MM.1S (cell line): Measurements from ENCODE around the gene DHX29.

Experiments
- DNase-seq: peaks from one replicate; pipeline ENCODE4 v3.0.0-alpha.2; 2015
- H2AFZ ChIP-seq: fragments of 300-600 bp; sonication (generic); 2 replicates; pipeline ENCODE4 v1.6.0; 2016; ENCODE audit warnings: antibody characterized with exemption, low read length
- H3F3A ChIP-seq: fragments of 300-600 bp; sonication (generic); 2 replicates; pipeline ENCODE4 v1.6.1; 2016; ENCODE audit warnings: mild to moderate bottlenecking, antibody characterized with exemption, low read length, moderate library complexity, mixed read lengths; ENCODE audit not compliant: insufficient read depth
- H3K27ac ChIP-seq: fragments of 300-600 bp; sonication (generic); 2 replicates; pipeline ENCODE4 v1.5.1; 2016; ENCODE audit warnings: mild to moderate bottlenecking, low read length
- H3K27me3 ChIP-seq: fragments of 300-600 bp; sonication (generic); replicated peaks from 2 replicates; pipeline ENCODE4 v1.6.0; 2016; ENCODE audit warnings: low read length; ENCODE audit not compliant: insufficient read depth
- H3K36me3 ChIP-seq: fragments of 300-600 bp; sonication (generic); replicated peaks from 2 replicates; pipeline ENCODE4 v1.6.1; 2016; ENCODE audit warnings: mild to moderate bottlenecking, low read length, mixed read lengths; ENCODE audit not compliant: insufficient read depth
- H3K4me1 ChIP-seq: fragments of 300-600 bp; sonication (generic); 2 replicates; pipeline ENCODE4 v1.6.1; 2016; ENCODE audit warnings: low read length, mixed read lengths
- H3K4me2 ChIP-seq: fragments of 300-600 bp; sonication (generic); 2 replicates; pipeline ENCODE4 v1.6.0; 2016; ENCODE audit warnings: low read depth, low read length
- H3K4me3 ChIP-seq: fragments of 300-600 bp; sonication (generic); 2 replicates; pipeline ENCODE4 v1.5.1; 2016; ENCODE audit warnings: low read length, mixed read lengths
- H3K79me2 ChIP-seq: fragments of 300-600 bp; sonication (generic); 2 replicates; pipeline ENCODE4 v1.6.1; 2016; ENCODE audit warnings: mixed run types, low read length, mixed read lengths
- H3K9ac ChIP-seq: fragments of 300-600 bp; sonication (generic); 2 replicates; pipeline ENCODE4 v1.6.1; 2016; ENCODE audit warnings: low read length, mixed read lengths
- H3K9me2 ChIP-seq: fragments of 300-600 bp; sonication (generic); replicated peaks from 2 replicates; pipeline ENCODE4 v1.6.1; 2016; ENCODE audit warnings: mild to moderate bottlenecking, low read length, mixed read lengths; ENCODE audit not compliant: insufficient read depth
- H3K9me3 ChIP-seq: fragments of 300-600 bp; sonication (generic); replicated peaks from 2 replicates; pipeline ENCODE4 v1.6.1; 2016; ENCODE audit warnings: mild to moderate bottlenecking, low read length, mixed read lengths; ENCODE audit not compliant: insufficient read depth
- H4K20me1 ChIP-seq: fragments of 300-600 bp; sonication (generic); 2 replicates; pipeline ENCODE4 v1.6.1; 2016; ENCODE audit warnings: mild to moderate bottlenecking, low read length, moderate library complexity, mixed read lengths; ENCODE audit not compliant: insufficient read depth
- CTCF ChIP-seq: fragments of 300-600 bp; sonication (generic); IDR thresholded peaks from 2 replicates; pipeline ENCODE4 v1.5.1; 2016; ENCODE audit warnings: antibody characterized with exemption, low read length, mixed read lengths
- EZH2 ChIP-seq: fragments of 300-600 bp; sonication (generic); optimal IDR thresholded peaks from 2 replicates; pipeline ENCODE3; 2017; ENCODE audit warnings: low read depth, mild to moderate bottlenecking, antibody characterized with exemption, low read length, mixed read lengths
- EZH2phosphoT487 ChIP-seq: fragments of 300-600 bp; sonication (generic); IDR thresholded peaks from 2 replicates; pipeline ENCODE4 v1.6.1; 2018; ENCODE audit warnings: antibody characterized with exemption, low read length

The DHX29 gene

DNA sequence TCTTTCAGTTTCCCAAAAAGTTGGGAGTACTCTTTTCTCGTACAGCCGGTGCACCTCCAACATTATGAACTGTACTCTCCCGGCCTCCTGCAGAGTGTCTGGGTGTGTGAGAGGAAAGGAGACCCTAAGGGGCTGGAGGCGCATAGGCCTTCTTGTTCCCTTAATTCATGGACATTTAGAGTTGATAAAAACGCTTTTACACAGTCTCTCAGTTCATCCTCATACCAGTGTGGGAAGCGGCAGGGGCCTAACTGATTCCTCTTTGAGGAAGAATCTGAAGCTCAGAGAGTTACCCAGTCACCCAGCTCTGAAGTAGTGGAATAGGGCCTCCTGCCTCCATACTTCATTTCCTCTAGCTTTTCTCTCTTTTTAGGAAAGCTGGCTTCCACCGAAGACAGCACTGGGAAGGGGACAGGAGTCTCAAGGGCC lies 83.7 kb downstream of the DHX29 start:
- H3K4me3 ChIP-seq = no peak overlapping the region
- H4K20me1 ChIP-seq = no peaks in the 10 kb centered on the region
- H3K4me2 ChIP-seq = no peak overlapping the region
- H3K36me3 ChIP-seq = no peaks in the 10 kb centered on the region
- peaks cover 8% of the 10 kb centered on the region; the same call in 1 of the 2 replicates for H3F3A ChIP-seq
- no peak overlapping the region for H2AFZ ChIP-seq
- no peaks in the 10 kb centered on the region for H3K9me2 ChIP-seq
- no peak for DNase-seq
- TF ChIP-seq EZH2phosphoT487 = no peak
- TF ChIP-seq CTCF = no peak
- no peak for TF ChIP-seq EZH2
- H3K9me3 ChIP-seq = no peaks in the 10 kb centered on the region
- H3K9ac ChIP-seq = no peak overlapping the region
- no peak overlapping the region for H3K27ac ChIP-seq
- 0 out of 2 replicates have a peak, but pooled peaks cover 4% of the 10 kb centered on the region for H3K4me1 ChIP-seq
- H3K27me3 ChIP-seq = peaks cover 12% of the 10 kb centered on the region
- H3K79me2 ChIP-seq = no peaks in the 10 kb centered on the region

DNA sequence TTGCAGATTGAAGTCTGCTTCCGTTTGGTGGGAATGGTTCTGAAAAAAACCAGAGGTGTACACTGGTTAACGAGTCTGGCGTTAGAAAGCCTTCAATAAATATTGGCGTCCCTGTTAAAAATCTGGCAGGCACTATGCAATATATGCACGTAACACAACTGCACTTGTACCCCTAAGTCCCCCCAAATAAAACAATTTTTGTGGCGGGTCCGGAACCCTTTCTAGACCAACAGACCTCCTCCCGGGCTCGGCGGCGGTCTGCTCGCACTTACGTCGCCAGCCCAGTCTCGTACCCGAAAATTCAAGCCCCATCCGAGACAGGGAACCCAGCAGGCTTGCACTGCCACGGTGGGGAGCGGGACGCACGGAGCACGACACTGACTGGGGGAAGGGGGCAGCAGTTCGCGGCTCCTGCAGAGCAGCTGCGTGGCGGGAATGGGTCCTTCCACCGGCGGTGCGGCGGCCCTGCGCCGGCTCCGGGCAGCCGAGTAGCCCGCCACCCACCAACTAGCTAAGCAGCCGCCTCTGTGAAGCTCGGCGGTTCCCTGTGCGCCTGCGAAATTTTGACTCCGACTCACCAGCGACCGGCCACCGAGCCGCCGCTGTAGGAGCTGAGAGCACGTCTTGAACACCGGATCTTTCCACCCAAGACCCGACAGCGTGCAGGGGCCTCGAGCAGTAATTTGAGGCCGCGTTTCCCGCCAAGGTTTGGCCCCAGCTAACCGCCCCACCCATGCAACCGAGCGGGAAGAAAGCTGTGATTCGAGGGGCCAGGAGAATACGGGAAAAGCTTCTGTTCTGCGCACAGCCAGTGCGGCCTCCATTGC lies 84.3 kb downstream of the DHX29 start:
- Histone ChIP-seq H3K4me2 (no peak overlapping the region), H2AFZ (no peak overlapping the region)

GRCh38 chr5:55222092-55222984 lies 85.2 kb downstream of the DHX29 start:
- H3K27ac ChIP-seq = no peak overlapping the region
- no peaks in the 10 kb centered on the region for H4K20me1 ChIP-seq
- H3K27me3 ChIP-seq = no peaks in the 10 kb centered on the region
- H3K9me2 ChIP-seq = no peaks in the 10 kb centered on the region
- H2AFZ ChIP-seq = no peak overlapping the region
- H3K4me3 ChIP-seq = no peak overlapping the region
- H3K4me2 ChIP-seq = no peak overlapping the region
- H3K9me3 ChIP-seq = no peaks in the 10 kb centered on the region
- no peak for TF ChIP-seq CTCF
- H3F3A ChIP-seq = peaks cover 8% of the 10 kb centered on the region; the same call in 1 of the 2 replicates
- 0 out of 2 replicates have a peak, but pooled peaks cover 4% of the 10 kb centered on the region for H3K4me1 ChIP-seq
- H3K79me2 ChIP-seq = no peaks in the 10 kb centered on the region
- no peaks in the 10 kb centered on the region for H3K36me3 ChIP-seq
- DNase-seq = no peak
- no peak overlapping the region for H3K9ac ChIP-seq

More for the DNA sequence above, 84.3 kb downstream of the DHX29 start:
- DNase-seq = no peak
- no peak overlapping the region for H3K9ac ChIP-seq
- peaks cover 6% of the 10 kb centered on the region for H3K27me3 ChIP-seq
- H3K4me1 ChIP-seq = 0 out of 2 replicates have a peak, but pooled peaks cover 4% of the 10 kb centered on the region
- H3K27ac ChIP-seq = no peak overlapping the region
- no peaks in the 10 kb centered on the region for H3K79me2 ChIP-seq
- H3K9me3 ChIP-seq = no peaks in the 10 kb centered on the region
- TF ChIP-seq EZH2phosphoT487 = no peak
- peaks cover 8% of the 10 kb centered on the region; the same call in 1 of the 2 replicates for H3F3A ChIP-seq
- no peaks in the 10 kb centered on the region for H3K9me2 ChIP-seq
- no peaks in the 10 kb centered on the region for H3K36me3 ChIP-seq
- no peak overlapping the region for H3K4me3 ChIP-seq
- H4K20me1 ChIP-seq = no peaks in the 10 kb centered on the region
